WTC11 (cell line): ENCODE results near the gene SDS. TPM values are rescaled to one million over a fixed set of nuclear protein-coding genes. Genes with fewer than 3 reads are reported as not detected.

ENCODE experiments used
- ATAC-seq: fragments of 200-7000 bp; cut with Tn5 transposase; 2 replicates; pipeline ENCODE4 v1.10.0; 2021; ENCODE audit warnings: mild to moderate bottlenecking, moderate library complexity
- CTCF ChIA-PET: fragments of 300-600 bp; sonication (Branson Sonifier 250); formaldehyde crosslinking; loops from one replicate; lab custom pipeline; 2021; ENCODE audit warnings: antibody characterized with exemption; lab: Charles Lee
- POLR2A ChIA-PET: fragments of 350-600 bp; sonication (Branson Sonifier 250); formaldehyde crosslinking; loops from one replicate; lab custom pipeline; 2021; ENCODE audit warnings: antibody characterized with exemption; lab: Charles Lee
- DNase-seq: peaks from one replicate; pipeline ENCODE4 v3.0.0; 2021; ENCODE audit warnings: low spot score
- H3K27ac Mint-ChIP-seq: 2 replicates; pipeline ENCODE4 v1.8.0; 2021; ENCODE audit warnings: mixed read lengths
- H3K27me3 Mint-ChIP-seq: 2 replicates; pipeline ENCODE4 v1.8.0; 2021; ENCODE audit warnings: low read depth, mild to moderate bottlenecking, moderate library complexity, mixed read lengths
- H3K36me3 Mint-ChIP-seq: 2 replicates; pipeline ENCODE4 v1.8.0; 2021; ENCODE audit warnings: mixed read lengths
- H3K4me1 Mint-ChIP-seq: 2 replicates; pipeline ENCODE4 v1.8.0; 2022; ENCODE audit warnings: mixed read lengths
- H3K4me3 Mint-ChIP-seq: 2 replicates; pipeline ENCODE4 v1.8.0; 2021; ENCODE audit warnings: mild to moderate bottlenecking, moderate library complexity, mixed read lengths
- H3K9me3 Mint-ChIP-seq: 2 replicates; pipeline ENCODE4 v1.8.0; 2021; ENCODE audit warnings: mixed read lengths
- CBFB ChIP-seq: sonication (generic); formaldehyde crosslinking; IDR thresholded peaks from 2 replicates; pipeline ENCODE4 v1.8.1; 2022; ENCODE audit warnings: mild to moderate bottlenecking, low read depth, missing genetic modification reagents
- CTCF ChIP-seq: fragments of 200-600 bp; IDR thresholded peaks from 2 replicates; pipeline ENCODE4 v1.8.0; 2022; ENCODE audit warnings: antibody characterized with exemption
- E2F4 ChIP-seq: sonication (generic); formaldehyde crosslinking; IDR thresholded peaks from 2 replicates; pipeline ENCODE4 v1.8.1; 2022; ENCODE audit warnings: low read depth, mild to moderate bottlenecking, moderate library complexity, missing genetic modification reagents, borderline replicate concordance
- FOXK1 ChIP-seq: sonication (generic); formaldehyde crosslinking; IDR thresholded peaks from 2 replicates; pipeline ENCODE4 v1.8.0; 2022; ENCODE audit warnings: mild to moderate bottlenecking, moderate library complexity, missing genetic modification reagents
- FOXP4 ChIP-seq: sonication (generic); formaldehyde crosslinking; IDR thresholded peaks from 2 replicates; pipeline ENCODE4 v1.8.0; 2022; ENCODE audit warnings: mild to moderate bottlenecking, missing genetic modification reagents
- GRHL2 ChIP-seq: fragments of 250-450 bp; sonication (Bioruptor Pico); IDR thresholded peaks from 2 replicates; pipeline ENCODE4 v1.8.0; 2022; ENCODE audit warnings: mild to moderate bottlenecking, moderate library complexity; ENCODE audit not compliant: insufficient replicate concordance, severe bottlenecking
- GTF2I ChIP-seq: fragments of 250-450 bp; sonication (Bioruptor Pico); conservative IDR thresholded peaks from 2 replicates; pipeline ENCODE4 v1.4.0; 2021; ENCODE audit warnings: mild to moderate bottlenecking
- HMGA2 ChIP-seq: fragments of 250-450 bp; sonication (Bioruptor Pico); IDR thresholded peaks from 2 replicates; pipeline ENCODE4 v1.4.0; 2021; ENCODE audit warnings: mild to moderate bottlenecking, moderate library complexity
- HMGXB4 ChIP-seq: sonication (generic); formaldehyde crosslinking; IDR thresholded peaks from 2 replicates; pipeline ENCODE4 v1.8.1; 2023; ENCODE audit warnings: mild to moderate bottlenecking, moderate library complexity, missing genetic modification reagents
- JUN ChIP-seq: sonication (generic); formaldehyde crosslinking; IDR thresholded peaks from 2 replicates; pipeline ENCODE4 v1.8.0; 2023; ENCODE audit warnings: mild to moderate bottlenecking, missing genetic modification reagents
- MLX ChIP-seq: sonication (generic); formaldehyde crosslinking; IDR thresholded peaks from 2 replicates; pipeline ENCODE4 v1.8.1; 2023; ENCODE audit warnings: mild to moderate bottlenecking, missing genetic modification reagents, moderate library complexity
- NFYB ChIP-seq: sonication (generic); formaldehyde crosslinking; conservative IDR thresholded peaks from 2 replicates; pipeline ENCODE4 v1.8.0; 2022; ENCODE audit warnings: low read depth, missing genetic modification reagents
- NR1H2 ChIP-seq: sonication (generic); formaldehyde crosslinking; IDR thresholded peaks from 2 replicates; pipeline ENCODE4 v1.9.0; 2021; ENCODE audit warnings: mild to moderate bottlenecking, moderate library complexity, missing genetic modification reagents
- PRRX2 ChIP-seq: fragments of 250-450 bp; sonication (Bioruptor Pico); IDR thresholded peaks from 2 replicates; pipeline ENCODE4 v1.8.0; 2021; ENCODE audit warnings: mild to moderate bottlenecking
- RORB ChIP-seq: fragments of 250-450 bp; sonication (Bioruptor Pico); IDR thresholded peaks from 2 replicates; pipeline ENCODE4 v1.9.0; 2021; ENCODE audit warnings: mild to moderate bottlenecking
- TCF7 ChIP-seq: sonication (generic); formaldehyde crosslinking; IDR thresholded peaks from 2 replicates; pipeline ENCODE4 v1.8.0; 2022; ENCODE audit warnings: mild to moderate bottlenecking, low read depth, missing genetic modification reagents, moderate library complexity
- TEAD4 ChIP-seq: sonication (generic); formaldehyde crosslinking; IDR thresholded peaks from 2 replicates; pipeline ENCODE4 v1.8.0; 2022; ENCODE audit warnings: mild to moderate bottlenecking, missing genetic modification reagents
- ZNF121 ChIP-seq: sonication (generic); formaldehyde crosslinking; IDR thresholded peaks from 2 replicates; pipeline ENCODE4 v1.8.0; 2023; ENCODE audit warnings: missing genetic modification reagents
- ZNF281 ChIP-seq: sonication (generic); formaldehyde crosslinking; IDR thresholded peaks from 2 replicates; pipeline ENCODE4 v1.8.0; 2023; ENCODE audit warnings: mild to moderate bottlenecking, missing genetic modification reagents
- ZNF423 ChIP-seq: fragments of 250-450 bp; sonication (Bioruptor Pico); IDR thresholded peaks from 2 replicates; pipeline ENCODE4 v2.1.2; 2022; ENCODE audit warnings: mild to moderate bottlenecking, moderate library complexity
- ZNF425 ChIP-seq: fragments of 250-450 bp; sonication (Bioruptor Pico); conservative IDR thresholded peaks from 2 replicates; pipeline ENCODE4 v1.9.0; 2021; ENCODE audit warnings: mild to moderate bottlenecking
- total RNA-seq: library from RNA; stranded (reverse); gene quantifications from 3 replicates; pipeline ENCODE4 v1.2.3, GENCODE V29; 2021

The SDS gene
- total RNA-seq, 1 experiment from 2014 or later: 0.31 TPM

- peaks cover 3% of the 10 kb centered on the region; the same call in 1 of the 2 replicates for H3K4me1 Mint-ChIP-seq
Measured at GRCh38 chr12:113440336-113440735, 36.6 kb upstream of the SDS start.

GRCh38 chr12:113439606-113440030, 35.9 kb upstream of the SDS start:
- ATAC-seq (peak; percentile 94), DNase-seq (peak; percentile 85)
- Mint-ChIP-seq H3K4me1 (peaks cover 3% of the 10 kb centered on the region; the same call in 1 of the 2 replicates), H3K4me3 (no peak overlapping the region), H3K36me3 (no peaks in the 10 kb centered on the region), H3K27ac (no peak overlapping the region), H3K27me3 (no peaks in the 10 kb centered on the region)
- CTCF ChIA-PET: interaction anchor here (0.6 to 2.3 kb wide), 12 partner anchors 14 to 380 kb away, joined by 3 to 11 read pairs (median 4); no protein-coding TSS in a partner anchor
- TF ChIP-seq FOXK1 (CRISPR knock-in tag) (no peak), GRHL2 (CRISPR knock-in tag) (no peak), TCF7 (CRISPR knock-in tag) (no peak), HMGXB4 (CRISPR knock-in tag) (no peak), PRRX2 (no peak), CTCF (peak; percentile 68), E2F4 (CRISPR knock-in tag) (no peak), FOXP4 (no peak)
- TF ChIP-seq, all 79 proteins: peak for 1
- POLR2A ChIA-PET: no interaction called here
- no peaks in the 10 kb centered on the region for H3K9me3 Mint-ChIP-seq

More at GRCh38 chr12:113440336-113440735, 36.6 kb upstream of the SDS start:
- H3K27ac Mint-ChIP-seq: no peak overlapping the region
- no peaks in the 10 kb centered on the region for H3K36me3 Mint-ChIP-seq
- no peak overlapping the region for H3K4me3 Mint-ChIP-seq
- ATAC-seq: no peak
- H3K27me3 Mint-ChIP-seq: peaks cover 4% of the 10 kb centered on the region
- DNase-seq: no peak
- TF ChIP-seq ZNF281: no peak
- TF ChIP-seq ZNF425 (CRISPR knock-in tag): no peak
- no peak for TF ChIP-seq MLX
- no peak for TF ChIP-seq ZNF121 (CRISPR knock-in tag)
- TF ChIP-seq RORB (CRISPR knock-in tag): no peak
- TF ChIP-seq TEAD4 (CRISPR knock-in tag): no peak
- no peak for TF ChIP-seq PRRX2
- no peak for TF ChIP-seq CBFB (CRISPR knock-in tag)
- no peak for TF ChIP-seq JUN (CRISPR knock-in tag)
- no peak for TF ChIP-seq GTF2I (CRISPR knock-in tag)
- no peak for TF ChIP-seq NFYB
- TF ChIP-seq FOXK1 (CRISPR knock-in tag): no peak
- TF ChIP-seq ZNF423 (CRISPR knock-in tag): no peak
- TF ChIP-seq HMGA2 (CRISPR knock-in tag): no peak
- TF ChIP-seq NR1H2 (CRISPR knock-in tag): no peak
- CTCF ChIA-PET: interaction anchor here (0.7 to 3.7 kb wide), 8 partner anchors 15 to 379 kb away, joined by 3 to 24 read pairs (median 6); no protein-coding TSS in a partner anchor
- POLR2A ChIA-PET: no interaction called here
- H3K9me3 Mint-ChIP-seq: peaks cover 6% of the 10 kb centered on the region
